Umbilical cord (tissue), 1 donor: Measurements from ENCODE around the gene CPTP. TPM values are rescaled to one million over a fixed set of nuclear protein-coding genes. Genes with fewer than 3 reads are reported as not detected.

Source experiments
- total RNA-seq: library from RNA; depleted of rRNA; stranded (reverse); fragments of >200 nt; gene quantifications from one replicate; pipeline ENCODE4 v1.2.3, GENCODE V29; 2014; ENCODE audit warnings: low replicate concordance; ENCODE audit not compliant: insufficient read depth

CPTP gene
- total RNA-seq, 1 donor from 2014 or later: 3.4 TPM

Other genes starting within 250 kb of the CPTP start
- 7.7 TPM for gene C1orf159, start 208.7 kb upstream of the CPTP start, total RNA-seq
- not detected for gene TTLL10, start 150.9 kb upstream of the CPTP start, total RNA-seq
- not detected for gene TNFRSF18, start 118.2 kb upstream of the CPTP start, total RNA-seq
- gene TNFRSF4, start 110.6 kb upstream of the CPTP start, total RNA-seq: not detected
- 54.2 TPM for gene SDF4, start 92.8 kb upstream of the CPTP start, total RNA-seq
- gene B3GALT6, start 92.6 kb upstream of the CPTP start, total RNA-seq: 15.4 TPM
- gene C1QTNF12, start 78.1 kb upstream of the CPTP start, total RNA-seq: not detected
- gene UBE2J2, start 50.9 kb upstream of the CPTP start, total RNA-seq: 22.9 TPM
- gene SCNN1D, start 44.4 kb upstream of the CPTP start, total RNA-seq: 0.72 TPM
- 49.6 TPM for gene ACAP3, start 16.9 kb upstream of the CPTP start, total RNA-seq
- 4.6 TPM for gene PUSL1, start 16.2 kb upstream of the CPTP start, total RNA-seq
- gene INTS11, start 142 bp upstream of the CPTP start, total RNA-seq: 42.4 TPM
- gene TAS1R3, start 6.5 kb downstream of the CPTP start, total RNA-seq: 0.24 TPM
- 72.9 TPM for gene DVL1, start 24.6 kb downstream of the CPTP start, total RNA-seq
- gene MXRA8, start 33.8 kb downstream of the CPTP start, total RNA-seq: 196 TPM
- 46.9 TPM for gene AURKAIP1, start 50.4 kb downstream of the CPTP start, total RNA-seq
- gene CCNL2, start 74.5 kb downstream of the CPTP start, total RNA-seq: 106 TPM
- 68.4 TPM for gene MRPL20, start 82.5 kb downstream of the CPTP start, total RNA-seq
- gene ANKRD65, start 96.5 kb downstream of the CPTP start, total RNA-seq: 1.7 TPM
- 58.7 TPM for gene VWA1, start 110.9 kb downstream of the CPTP start, total RNA-seq
- gene ATAD3C, start 124.9 kb downstream of the CPTP start, total RNA-seq: 1.2 TPM
- 8.2 TPM for gene ATAD3B, start 147.0 kb downstream of the CPTP start, total RNA-seq
- 7.9 TPM for gene ATAD3A, start 187.4 kb downstream of the CPTP start, total RNA-seq
- gene TMEM240, start 215.8 kb downstream of the CPTP start, total RNA-seq: not detected